ENCODE results near the gene VSX2. TPM values are rescaled to one million over a fixed set of nuclear protein-coding genes. Genes with fewer than 3 reads are reported as not detected.

VSX2 gene
- total RNA-seq, 1 donor from 2014 or later, result not detected

DNA sequence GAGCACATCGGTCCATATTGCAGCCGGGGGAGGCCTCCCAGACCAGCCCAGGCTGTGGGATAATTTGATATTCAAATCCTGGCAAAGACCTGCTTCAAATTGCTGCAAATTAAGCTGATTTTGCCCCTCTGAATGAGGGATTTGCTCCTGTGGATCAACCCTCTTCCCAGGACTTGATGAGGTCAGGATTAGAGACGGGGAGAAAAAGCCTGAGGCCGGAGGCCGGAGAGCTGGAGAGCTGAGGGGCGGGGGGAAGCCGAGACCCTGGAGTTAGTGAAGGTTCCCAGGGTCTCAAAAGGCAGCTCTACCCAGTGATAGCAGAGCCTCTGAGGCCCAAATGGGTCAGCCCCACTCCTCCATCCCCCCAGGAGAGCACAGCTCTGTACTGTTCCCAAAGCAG lies 17.5 kb upstream of the VSX2 start:
- DNase-seq (ENCODE audit: low spot score), result no peak

DNA sequence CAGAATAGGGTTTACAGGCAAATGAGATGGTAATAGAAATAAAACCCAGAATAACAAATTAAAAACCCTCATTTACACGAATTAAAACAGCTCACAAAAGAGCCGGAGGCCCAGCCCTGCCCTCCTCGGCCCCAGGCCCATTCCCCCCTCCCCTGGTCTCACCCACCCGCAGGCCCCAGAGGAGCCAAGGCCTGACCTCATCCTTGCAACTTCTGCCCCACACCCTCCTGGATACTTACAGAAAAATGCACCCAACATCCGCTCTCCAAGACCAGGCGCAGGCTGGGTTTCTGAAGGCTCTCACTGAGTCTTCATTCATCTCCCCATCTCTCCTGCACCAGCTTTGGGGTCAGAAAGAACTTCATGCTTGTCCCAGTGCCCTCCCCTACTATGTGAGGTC lies 16.2 kb upstream of the VSX2 start:
- no peak for DNase-seq (ENCODE audit: low spot score)

DNA sequence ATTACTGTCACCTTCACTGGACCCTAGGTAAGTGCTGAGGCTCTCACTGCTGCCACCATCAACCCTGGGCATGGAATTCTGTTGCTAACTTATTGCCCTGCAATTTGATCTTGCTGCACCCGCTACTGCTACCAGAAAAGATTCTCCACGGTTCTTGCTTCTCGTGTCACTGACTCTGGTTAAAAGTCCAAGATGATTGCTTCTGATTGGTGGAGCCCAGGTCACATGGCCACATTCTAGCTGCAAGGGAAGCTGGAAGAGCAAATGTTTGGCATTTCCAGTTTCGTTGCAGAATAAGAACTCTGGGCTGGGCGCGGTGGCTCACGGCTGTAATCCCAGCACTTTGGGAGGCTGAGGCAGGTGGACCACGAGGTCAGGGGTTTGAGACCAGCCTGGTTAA lies 7.5 kb upstream of the VSX2 start:
- DNase-seq (ENCODE audit: low spot score), result no peak

DNA sequence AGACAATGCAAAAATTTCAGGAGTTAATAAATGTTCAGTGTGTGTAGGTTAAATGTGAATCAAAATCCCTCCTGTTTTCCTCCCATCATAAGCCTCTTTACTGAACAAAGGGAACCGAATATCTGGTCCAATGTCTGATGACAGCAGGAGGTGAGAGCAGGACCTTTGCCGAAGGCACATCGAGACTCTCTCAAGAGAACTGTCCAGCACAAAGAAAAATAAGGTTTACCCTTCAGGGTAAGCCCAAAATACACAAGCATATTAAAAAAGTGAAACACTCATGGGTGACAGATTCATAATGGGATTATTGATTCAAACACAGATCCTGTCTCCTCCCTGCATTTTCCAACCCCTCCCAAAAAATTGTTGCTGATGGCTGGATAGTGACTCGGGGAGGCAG lies 4.2 kb upstream of the VSX2 start:
- no peak for DNase-seq (ENCODE audit: low spot score)

DNA sequence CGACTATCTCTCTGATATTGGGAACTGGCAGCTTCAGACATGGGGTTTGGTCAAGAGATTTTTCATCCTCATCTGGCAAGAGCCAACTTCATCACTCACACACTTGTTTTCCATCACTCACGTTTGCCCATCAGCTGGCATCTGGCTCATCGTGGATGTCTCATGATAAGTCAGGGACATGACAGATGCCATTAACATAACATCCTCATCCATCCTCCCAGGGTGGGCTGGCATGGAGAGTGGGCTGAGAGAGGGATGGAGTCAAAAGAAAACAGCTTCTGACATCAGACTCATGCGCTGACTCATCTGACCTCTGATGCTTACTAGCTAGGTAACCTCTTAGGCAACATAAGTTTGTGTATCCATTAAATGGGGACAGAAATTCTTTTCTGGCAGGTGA lies 1.8 kb upstream of the VSX2 start:
- DNase-seq (ENCODE audit: low spot score), result no peak

DNA sequence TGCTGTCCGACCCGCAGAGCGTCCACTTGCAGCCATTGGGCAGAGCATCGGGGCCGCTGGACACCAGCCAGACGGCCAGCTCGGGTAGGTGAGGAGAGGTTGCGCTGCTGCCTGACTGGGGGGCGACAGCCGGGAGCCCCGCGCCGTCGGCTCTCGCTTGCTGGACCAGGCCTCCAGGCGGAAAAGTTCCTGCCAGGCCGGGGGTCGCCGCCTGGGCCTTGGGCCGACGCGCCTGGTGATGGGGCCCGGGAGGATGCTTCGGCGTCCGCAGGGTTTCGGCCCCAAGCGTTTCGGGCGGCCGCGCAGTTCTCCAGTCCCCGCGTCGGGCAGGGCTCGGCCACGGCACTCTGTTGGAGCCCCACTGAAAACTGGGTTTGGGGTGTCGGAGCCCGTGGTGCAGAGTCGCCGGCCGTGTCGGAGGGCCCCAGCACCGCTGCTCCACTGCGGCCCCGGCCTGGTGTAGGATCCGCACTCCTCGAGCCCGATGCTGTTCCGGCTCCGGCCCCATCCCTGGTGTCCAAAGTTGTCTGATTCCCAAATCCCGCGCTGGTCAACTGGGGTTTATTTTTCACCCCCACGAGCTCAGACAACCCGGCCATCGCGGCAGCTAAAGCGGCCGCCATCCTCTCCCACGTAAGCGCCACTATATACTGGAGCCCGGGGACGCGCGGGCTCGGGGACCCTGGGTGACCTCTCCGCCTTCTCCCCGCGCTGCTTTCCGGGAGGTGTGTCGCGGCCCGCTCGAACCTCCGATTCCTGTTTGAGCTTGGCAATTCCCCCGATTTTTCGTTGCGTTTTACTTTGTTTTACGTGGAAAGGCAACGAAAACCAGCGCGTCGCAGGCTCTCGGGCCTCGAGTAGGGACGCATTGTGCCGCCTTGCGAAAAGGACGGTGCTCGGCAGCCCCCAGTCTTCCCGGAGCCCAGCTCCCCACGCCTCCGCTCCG lies 872 bp downstream of the VSX2 start:
- no peak for DNase-seq (ENCODE audit: low spot score)

DNA sequence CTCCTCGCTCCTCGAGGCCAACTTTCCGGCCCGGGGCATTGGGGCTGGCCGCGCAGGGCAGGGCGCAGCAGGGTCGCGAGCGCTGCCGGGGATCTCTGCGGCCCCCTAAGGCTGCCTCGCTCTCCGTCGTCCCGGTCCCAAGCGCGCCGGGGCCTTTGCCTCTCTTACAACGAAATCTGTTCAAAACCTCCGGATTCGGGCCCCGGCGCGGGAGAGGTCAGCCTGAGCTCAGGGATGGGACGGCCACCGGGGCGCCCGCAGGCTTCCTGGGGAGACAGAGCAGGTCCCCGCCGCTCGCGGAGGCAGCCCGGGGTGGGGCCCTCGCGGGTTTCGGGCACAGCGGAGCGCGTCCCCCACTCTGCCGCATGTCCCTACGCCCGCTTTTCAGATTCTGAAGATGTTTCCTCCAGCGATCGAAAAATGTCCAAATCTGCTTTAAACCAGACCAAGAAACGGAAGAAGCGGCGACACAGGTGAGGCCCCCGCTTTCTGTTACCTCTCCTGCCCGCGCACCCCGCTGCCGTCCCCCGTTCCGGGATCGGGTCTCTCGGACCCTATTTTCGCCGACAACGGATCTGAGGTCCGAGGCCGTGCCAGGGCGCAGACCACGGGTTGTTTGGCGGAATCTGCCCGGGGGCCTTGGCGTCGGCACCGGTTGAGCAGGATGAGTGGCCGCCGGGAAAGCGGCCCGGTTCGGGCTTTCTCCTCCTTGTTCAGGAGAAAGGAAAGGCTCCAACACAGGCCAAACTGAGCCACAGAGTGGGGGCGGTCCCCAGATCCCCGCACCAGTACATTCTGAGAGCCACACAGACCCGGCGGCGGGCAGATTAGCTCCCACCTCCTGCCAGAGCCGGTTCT lies 1.8 kb downstream of the VSX2 start:
- no peak for DNase-seq (ENCODE audit: low spot score)

DNA sequence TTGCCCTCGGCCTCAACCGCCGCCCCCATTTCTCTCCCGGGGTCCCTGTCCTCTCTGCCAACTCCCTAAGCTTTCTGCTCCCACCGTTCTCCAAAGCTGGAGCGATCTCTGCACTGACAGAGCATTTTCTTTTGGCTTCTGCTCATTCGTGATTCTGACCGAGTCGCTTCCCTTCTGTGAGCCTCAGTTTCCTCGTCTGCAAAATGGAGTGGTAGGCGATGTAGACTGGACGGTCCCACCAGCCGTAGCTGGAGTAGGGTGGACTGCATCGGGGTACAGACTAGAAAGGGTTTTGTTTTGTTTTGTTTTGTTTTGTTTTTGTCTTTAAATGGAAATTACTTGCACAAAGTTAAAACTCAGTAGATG lies 2.4 kb downstream of the VSX2 start:
- no peak for DNase-seq (ENCODE audit: low spot score)

DNA sequence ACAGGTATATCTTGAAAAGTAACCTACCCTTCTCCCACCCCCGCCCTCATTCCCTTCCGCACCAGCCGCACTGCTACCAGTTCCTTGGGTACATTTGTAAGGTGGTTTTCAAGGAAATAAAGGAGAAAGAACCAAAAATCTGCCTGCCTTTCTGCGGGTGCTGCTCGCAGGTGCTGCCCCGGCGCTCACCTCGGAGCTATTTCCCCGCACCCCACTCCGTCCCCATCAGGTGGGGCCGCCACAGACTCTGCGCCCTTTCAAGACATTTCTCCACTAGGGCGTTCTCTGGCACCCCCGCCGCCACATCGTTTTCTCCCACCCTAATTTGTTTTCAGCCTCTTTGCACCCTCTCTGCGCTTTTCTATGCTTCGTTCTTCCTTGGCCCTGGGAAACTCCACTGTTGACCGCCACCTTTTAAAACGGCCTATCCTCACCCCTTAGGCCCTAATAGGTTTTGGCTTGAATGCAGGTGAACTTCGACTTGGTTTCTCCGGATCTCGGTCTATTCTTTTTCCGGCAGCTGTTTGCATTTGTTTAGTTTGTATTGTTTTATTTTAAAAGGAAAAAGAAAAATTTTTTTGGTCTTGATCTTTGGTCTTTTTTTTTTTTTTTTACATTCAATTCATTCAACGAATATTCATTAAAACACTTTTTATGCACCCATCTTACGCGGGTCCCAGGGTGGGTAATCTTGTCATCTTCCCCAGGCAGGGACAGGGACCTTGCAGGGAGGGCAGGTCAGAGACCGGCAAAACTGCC lies 3.0 kb downstream of the VSX2 start:
- DNase-seq (ENCODE audit: low spot score), result no peak

DNA sequence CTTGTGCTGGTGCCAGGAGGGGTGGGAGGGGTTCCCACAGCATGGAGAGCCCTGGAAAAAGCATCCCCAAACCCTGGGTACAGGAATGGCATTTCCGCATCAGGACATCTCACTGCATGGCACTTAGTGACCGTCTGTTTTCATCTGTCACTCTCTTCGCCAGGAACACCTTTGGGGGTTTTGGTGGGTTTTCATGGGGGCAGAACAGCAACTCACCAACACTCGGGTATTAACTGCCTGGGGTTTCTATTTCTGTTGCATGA lies 3.5 kb downstream of the VSX2 start:
- no peak for DNase-seq (ENCODE audit: low spot score)

DNA sequence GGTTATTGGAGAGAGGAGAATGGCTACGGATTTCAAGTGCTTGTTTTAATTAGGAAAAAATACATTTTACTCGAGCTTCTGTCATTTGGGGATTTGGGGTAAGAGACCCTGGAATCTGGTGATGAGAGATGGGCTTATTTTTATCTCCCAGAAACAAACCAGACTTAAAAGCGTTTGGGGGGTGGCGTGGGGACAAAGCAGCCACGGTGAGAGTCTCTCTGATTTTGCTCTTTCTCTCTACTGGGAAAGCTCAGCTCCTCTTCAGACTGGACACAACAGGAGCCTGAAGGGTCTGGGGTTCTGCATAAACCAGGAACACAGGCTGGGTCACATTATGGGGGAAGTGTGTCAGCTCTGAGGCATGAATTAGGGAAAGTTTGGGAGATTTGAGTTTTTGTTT lies 3.8 kb downstream of the VSX2 start:
- DNase-seq (ENCODE audit: low spot score), result no peak

DNA sequence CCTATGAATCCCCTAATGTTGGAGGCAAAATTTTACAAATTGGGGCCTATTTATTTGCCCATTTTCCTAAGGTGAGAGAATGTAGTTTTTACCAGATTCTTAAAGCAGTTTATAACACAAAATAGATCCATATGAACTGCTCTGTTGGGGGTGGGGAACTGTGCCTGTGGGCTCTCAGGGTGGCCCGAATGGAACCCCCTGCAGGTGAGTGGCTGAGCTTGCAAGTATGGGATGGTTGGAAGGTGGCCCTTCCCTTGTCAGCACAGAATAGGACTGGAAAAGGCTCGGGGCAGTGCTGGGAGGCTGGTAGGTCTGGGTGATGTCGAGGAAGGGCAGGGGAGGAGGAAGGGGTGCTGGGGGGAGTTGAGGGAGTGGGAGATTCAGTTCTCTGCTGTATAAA lies 4.9 kb downstream of the VSX2 start:
- no peak for DNase-seq (ENCODE audit: low spot score)

DNA sequence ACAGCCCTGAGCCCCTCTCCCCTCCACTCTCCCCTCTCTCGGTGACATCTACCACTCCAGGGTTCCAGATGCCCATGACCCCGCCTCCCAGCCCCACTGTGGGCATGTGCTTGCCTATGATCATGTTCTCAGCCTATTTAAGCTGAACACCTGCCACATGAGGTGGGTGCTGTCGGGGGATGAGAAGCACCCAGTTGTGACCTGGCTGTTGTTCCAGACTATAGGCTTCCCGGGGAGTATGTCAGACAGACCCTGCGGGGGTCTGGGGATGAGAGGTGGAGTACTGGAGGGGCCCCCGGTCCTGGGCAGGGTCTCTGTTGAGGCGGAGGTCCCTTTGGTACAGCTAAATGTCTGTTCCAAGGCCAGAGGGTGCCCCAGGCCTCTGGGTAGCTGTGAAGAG lies 6.0 kb downstream of the VSX2 start:
- no peak for DNase-seq (ENCODE audit: low spot score)

DNA sequence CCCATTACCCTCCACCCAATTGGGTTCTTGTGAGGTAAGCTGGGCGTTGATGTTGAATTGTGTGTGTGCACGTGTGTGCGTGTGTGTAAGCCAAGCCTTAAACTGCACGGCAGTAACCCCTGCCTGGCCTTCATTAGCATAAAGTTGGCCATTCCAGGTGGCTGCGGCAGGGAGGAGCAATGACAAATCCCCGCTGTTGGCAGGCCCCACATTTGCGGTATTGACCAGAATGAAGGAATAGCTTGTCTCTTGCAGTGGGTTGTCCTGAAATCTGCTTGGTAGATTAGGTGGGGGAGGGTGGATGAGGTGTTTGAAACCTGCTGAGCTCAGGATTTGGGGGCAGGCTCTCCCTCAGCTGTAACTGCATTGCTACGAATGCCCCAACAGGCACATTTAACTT lies 7.3 kb downstream of the VSX2 start:
- DNase-seq (ENCODE audit: low spot score), result no peak

DNA sequence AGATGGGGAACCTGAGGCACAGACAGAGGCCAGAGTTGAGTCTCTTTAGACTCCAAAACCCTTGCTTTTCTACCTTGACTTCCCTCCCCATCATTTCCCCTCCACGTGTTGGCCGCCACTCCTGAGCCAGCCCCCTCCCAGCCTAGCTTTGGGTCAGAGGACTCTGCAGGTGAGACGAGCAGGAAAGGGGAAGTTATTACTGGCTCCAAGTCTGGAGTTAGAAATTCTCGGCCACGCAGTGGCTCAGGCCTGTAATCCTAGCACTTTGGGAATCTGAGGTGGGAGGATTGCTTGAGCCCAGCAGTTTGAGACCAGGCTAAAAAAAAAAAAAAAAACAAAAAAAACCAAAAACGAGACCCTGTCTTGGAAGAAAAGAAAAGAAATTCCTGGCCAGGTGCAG lies 8.8 kb downstream of the VSX2 start:
- no peak for DNase-seq (ENCODE audit: low spot score)

DNA sequence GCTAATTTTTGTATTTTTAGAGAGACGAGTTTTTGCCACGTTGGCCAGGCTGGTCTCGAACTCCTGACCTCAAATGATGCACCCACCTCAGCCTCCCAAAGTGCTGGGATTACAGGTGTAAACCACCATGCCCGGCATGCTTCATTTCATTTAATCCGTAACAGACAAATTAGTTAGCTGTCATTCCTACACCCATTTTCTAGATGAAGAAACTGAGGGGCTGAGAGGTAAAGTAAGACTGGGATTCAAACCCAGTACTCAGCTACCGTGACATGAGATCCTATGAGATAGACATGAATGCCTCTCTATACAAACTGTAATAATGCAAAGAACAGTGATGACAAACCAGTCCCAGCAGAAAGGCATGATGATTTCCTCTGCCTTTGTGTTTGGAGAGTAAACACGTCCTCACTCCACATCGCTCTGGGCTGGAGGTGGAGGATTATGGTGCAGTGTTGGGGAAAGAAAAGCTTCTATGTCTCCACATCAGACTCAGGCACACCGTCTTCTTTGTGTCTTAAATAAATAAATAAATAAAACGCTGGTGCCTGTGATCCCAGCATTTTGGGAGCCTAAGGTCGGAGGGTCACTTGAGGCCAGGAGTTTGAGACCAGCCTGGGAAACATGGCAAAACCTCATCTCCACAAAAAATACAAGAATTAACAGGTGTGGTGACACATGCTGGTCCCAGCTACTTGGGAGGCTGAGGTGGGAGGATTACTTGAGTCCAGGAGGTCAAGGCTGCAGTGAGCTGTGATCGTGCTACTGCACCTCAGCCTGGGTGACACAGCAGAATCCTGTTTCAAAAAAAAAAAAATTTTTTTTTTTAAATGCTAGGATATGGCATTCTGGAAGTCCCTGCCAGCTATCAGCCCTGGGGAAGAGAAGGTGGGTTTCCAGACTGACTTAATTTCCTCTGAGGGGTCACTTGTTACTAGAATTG lies 10.5 kb downstream of the VSX2 start:
- no peak for DNase-seq (ENCODE audit: low spot score)

DNA sequence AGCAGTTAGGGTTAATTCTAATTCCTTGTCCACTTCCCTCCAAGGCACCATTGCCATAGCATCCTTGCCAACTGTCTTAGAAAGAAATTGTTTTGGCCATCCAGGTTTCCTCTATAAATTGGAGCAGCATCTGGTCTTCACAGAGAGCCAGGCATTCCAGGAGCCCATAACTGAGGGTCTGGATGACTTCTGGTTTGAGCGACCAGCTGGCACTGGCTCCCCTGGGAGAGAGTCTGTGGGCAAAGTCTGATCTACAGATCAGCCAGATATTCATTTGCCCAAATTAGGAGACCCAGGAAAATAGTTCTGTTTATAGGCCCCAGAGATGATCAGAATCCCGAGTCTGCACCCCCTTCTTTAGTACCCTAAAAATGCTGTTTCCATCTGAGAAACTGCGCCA lies 16.0 kb downstream of the VSX2 start:
- DNase-seq (ENCODE audit: low spot score), result no peak

DNA sequence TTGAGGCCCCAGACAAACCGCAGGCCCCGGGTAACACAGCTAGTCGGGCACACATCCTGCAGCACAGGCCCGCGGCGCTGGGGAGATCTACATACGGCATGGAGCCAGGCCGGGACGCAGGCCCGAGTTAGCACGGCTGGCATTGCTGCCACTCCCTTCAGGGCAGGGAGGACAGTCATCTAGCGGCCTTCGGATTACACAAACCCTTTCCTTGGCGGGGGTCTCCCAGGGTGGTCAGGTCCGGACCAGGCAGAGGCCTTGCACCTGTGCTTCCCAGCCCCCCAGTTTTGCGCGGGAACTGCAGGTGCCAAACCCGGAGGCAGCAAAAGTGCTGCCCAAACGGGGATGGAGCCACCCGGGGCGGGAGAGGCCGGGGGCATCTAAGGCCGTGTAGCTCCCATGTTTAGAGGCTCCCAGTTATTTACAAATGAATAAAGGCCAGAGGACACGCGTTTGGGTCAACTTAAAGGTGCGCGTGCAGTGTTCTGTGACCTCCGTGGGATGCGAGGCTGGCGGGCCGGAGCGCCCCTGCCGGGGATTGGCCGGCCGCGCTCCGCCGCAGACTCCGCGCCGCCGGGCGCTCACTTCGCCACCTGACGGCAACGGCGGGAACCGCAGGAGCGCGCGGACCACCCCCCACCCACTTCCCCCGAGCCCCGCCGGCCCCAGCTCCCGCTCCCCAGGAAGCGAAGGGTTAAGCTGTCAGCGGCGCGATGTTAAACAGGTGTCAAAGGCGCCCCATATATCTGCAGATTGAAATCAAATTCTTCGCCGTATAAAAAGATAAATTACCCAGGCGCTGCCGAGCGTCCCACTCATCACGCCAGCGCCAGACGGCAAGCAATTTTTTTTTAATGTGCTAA lies 18.1 kb downstream of the VSX2 start:
- DNase-seq (ENCODE audit: low spot score), result peak; percentile 19

DNA sequence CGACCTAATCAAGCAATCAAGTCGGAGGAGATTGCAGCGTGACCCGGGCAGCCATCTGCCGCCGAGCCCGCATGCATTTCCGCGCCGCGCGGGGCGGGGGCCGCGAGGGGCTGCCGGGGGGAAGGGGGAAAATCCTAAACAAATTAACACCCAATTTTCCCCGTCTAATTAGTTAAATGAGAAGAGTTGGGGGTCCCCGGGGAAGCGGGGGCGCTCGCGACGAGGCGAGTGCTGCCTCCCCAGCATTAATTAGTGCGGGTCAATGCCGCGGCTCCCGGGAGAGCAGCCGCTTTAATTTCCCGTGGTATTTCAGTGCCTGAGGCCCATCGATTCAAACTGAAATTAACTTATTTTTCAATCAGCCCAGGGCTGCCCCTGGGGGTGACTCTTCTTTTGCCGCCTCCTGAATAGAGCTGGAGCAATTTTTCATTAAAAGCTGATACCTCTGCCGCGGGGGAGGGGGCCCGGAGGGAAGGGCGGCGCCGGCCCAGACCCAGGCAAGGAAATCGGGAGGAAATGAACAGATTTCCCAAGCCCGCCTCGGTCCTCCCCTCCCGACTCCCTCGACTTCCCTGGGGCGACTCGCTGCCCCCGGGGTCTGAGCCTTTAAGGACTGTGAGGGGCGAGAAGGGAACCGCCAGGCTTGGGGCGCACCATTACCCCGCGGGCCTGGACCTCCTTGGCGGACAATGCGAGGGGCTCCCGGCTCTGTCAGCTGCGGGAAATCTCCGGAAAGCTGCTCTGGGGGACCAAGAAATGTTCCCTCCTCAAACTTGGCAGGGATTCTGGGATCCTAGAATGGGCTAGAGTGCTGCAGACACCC lies 18.9 kb downstream of the VSX2 start:
- no peak for DNase-seq (ENCODE audit: low spot score)

DNA sequence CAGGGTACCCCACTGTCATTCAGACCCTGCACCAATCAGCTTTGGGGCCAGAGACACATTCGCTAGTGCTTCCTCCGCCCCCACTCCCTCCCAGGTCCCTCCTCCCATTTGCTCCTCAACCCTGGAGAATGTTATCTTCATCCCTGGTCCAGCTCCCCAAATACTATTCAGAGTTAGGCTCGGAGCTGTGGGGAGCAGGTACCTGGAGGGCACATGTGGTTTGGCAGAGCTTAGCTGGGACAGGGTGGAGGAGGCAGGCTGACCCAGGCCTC lies 19.5 kb downstream of the VSX2 start:
- DNase-seq (ENCODE audit: low spot score), result no peak
